Measurements from ENCODE around the gene COL15A1.

Gene COL15A1

GRCh38 chr9:99108131-99108530 is 164.4 kb downstream of the COL15A1 start:
- DNase-seq (ENCODE audit: low read depth in 2 of 2), result no peak

DNA sequence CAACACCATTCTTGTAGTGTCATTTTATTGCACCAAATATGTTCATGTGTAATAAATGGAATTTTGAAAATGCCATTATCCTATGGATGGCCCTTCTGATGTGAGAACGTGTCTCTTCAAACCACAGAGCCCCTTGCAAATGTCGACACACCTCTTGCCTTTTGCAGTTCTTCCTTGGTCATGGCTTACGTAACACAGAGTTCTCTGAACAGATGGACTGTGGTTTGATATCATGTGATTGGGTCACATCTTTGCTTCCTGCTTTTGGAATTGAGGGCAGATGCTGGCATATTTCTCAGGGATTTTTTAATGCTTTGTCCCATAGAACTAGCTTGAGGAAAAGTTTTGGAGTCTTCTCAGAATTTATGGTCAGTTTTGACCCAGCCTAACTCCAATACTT is 165.8 kb downstream of the COL15A1 start:
- DNase-seq (ENCODE audit: low read depth in 2 of 2), result no peak

DNA sequence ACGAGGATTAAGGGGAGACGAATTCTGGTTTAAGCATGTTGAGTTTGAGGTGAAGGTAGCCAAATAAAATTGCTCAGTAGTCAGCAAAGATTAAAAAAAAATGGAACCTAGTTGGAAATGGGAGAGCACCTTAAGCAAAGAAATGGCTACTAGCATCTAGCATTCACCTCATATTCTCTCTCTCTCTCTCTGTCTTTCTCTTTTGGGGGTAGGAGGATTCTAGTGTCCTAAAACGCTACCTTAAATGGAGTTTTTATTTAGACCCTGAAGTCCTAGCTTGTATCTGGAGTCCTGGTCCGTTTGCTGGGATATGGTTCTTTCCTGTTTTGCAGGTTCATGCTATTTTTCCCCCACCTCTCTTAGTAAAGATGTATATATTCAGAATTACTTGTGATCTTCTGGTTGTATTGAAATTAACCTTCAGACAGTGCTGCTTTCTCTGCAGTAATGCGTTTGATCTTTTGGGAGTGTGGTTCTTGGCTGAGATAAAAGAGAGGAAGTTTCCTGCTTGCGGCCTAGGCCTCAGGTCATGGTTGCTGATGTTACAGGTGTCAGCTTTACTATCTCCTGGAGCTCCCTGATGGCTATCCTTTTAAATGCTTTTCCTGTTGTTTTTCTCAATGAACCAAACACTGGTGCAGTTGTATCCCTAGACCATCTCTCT is 169.2 kb downstream of the COL15A1 start:
- DNase-seq (ENCODE audit: low read depth in 2 of 2), result no peak

GRCh38 chr9:99113414-99114048 is 169.8 kb downstream of the COL15A1 start:
- DNase-seq (ENCODE audit: low read depth in 2 of 2), result no peak

- DNase-seq (ENCODE audit: low read depth in 2 of 2), result no peak
Observed at GRCh38 chr9:99114049-99114440, 170.3 kb downstream of the COL15A1 start.

DNA sequence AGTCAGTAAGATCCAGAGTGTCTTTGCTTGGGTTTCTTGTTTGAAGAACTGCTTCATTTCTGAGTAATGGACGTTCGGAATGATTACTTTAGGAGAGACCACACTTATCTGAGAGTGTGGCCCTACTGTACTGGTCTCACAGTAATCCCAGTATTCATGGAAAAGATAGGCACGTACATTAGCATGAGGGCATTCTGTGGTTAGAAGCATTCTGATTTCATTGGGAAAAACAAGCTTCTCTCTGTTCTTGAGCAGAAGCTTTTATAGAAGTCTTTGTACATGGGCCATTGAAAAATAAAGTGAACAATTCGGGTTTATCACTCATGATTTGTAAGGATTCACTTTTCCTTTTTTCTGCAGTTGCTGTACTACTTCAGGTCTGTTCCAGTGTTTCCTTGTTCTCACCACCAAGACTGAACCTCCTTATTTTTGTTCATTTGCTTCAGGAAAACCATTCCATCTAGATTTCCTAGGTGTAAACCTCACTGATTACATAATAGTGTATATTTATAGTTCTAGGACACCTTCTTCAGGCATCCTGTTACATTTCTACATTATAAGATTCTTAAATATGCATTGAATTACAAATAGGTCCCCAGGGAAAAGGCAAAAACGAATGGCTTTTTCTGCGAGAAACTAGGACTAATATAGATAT is 171.3 kb downstream of the COL15A1 start:
- no peak for DNase-seq (ENCODE audit: low read depth in 2 of 2)

- no peak for DNase-seq (ENCODE audit: low read depth in 2 of 2)
Observed at GRCh38 chr9:99116003-99116411, 172.3 kb downstream of the COL15A1 start.

- peak; percentile 30 to 34 for DNase-seq (ENCODE audit: low read depth in 2 of 2)
Observed at GRCh38 chr9:99118782-99119466, 175.2 kb downstream of the COL15A1 start.

DNA sequence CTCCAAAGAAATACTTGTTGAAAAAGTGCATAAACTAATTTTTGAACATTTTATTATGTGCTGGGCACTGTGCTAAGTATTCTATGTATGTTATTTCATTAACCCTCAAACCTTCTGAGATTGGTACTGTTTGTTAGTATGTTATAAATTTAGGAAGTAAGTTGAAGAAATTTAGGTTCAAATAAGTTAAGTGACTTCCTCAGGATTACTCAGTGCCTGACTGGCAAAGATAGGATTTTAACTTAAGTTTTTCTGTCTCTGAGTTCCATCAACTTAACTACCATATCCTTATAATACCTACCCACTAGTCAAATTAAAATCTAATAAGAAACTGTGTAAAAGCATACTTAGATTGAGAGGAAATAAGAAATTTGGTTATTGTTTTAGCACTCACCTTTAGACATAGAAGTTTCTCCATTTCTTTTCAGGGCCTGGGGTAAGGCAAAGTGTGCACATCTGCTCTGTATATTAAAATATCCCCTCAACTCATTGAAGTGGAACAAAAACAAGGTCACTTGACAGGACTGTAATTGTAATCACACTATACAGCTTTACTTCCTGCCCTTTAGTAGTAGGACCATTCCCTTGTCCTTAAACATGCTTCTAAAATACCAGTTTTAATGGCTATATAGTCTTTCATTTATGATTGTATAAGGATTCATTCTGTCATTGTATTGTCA is 176.4 kb downstream of the COL15A1 start:
- DNase-seq (ENCODE audit: low read depth in 2 of 2), result no peak

All from stimulated activated CD8-positive, alpha-beta memory T cell treated with anti-CD3 and anti-CD28 coated beads, Interleukin-15, amount 100 ng/mL, for 48 hours (primary cell).